GM12878 (cell line): Measurements from ENCODE around the gene ULK4.

Source experiments
- BMI1 ChIP-seq: fragments of 450-650 bp; IDR thresholded peaks from 2 replicates; pipeline ENCODE4 v1.6.1; 2016; ENCODE audit warnings: mild to moderate bottlenecking, moderate library complexity, borderline replicate concordance
- EP300 ChIP-seq, 2 experiments: fragments of 150-350 bp in 1 of 2; IDR thresholded peaks; 2 replicates each; pipeline ENCODE4 v1.6.1; 2011 to 2012; ENCODE audit warnings: low read depth in 2 of 2, low read length in 2 of 2, borderline replicate concordance in 1 of 2, improper control_type of control experiment in 1 of 2, inconsistent platforms in 1 of 2; ENCODE audit not compliant: control insufficient read depth in 1 of 2
- ETV6 ChIP-seq, 2 experiments: fragments of 450-650 bp in 1 of 2; IDR thresholded peaks in 1 of 2; conservative IDR thresholded peaks in 1 of 2; 2 replicates each; pipeline ENCODE4 v1.6.1; 2014; ENCODE audit warnings: antibody characterized with exemption in 1 of 2, borderline replicate concordance in 1 of 2, low read depth in 1 of 2, mild to moderate bottlenecking in 1 of 2, moderate library complexity in 1 of 2
- IKZF1 ChIP-seq: fragments of 450-650 bp; conservative IDR thresholded peaks from 2 replicates; pipeline ENCODE4 v1.6.1; 2017; ENCODE audit warnings: antibody characterized with exemption, mild to moderate bottlenecking
- POLR2AphosphoS2 ChIP-seq: IDR thresholded peaks from 2 replicates; pipeline ENCODE4 v1.6.1; 2011; ENCODE audit warnings: low read depth, mild to moderate bottlenecking, low read length, improper control_type of control experiment, moderate library complexity
- TCF12 ChIP-seq: IDR thresholded peaks from 2 replicates; pipeline ENCODE4 v1.6.1; 2011; ENCODE audit warnings: low read depth, mild to moderate bottlenecking, low read length
- TF ChIP-seq, protein P1 (sequence below): fragments of 450-650 bp; IDR thresholded peaks from 2 replicates; pipeline ENCODE4 v1.6.1; 2018; ENCODE audit warnings: mild to moderate bottlenecking, low read depth, moderate library complexity; ENCODE audit not compliant: partially characterized antibody
- TF ChIP-seq, protein P2 (sequence below): fragments of 450-650 bp; IDR thresholded peaks from 2 replicates; pipeline ENCODE4 v1.6.1; 2017; ENCODE audit warnings: mild to moderate bottlenecking, moderate library complexity
- TF ChIP-seq, protein P3 (sequence below), 3 experiments: IDR thresholded peaks in 2 of 3; conservative IDR thresholded peaks in 1 of 3; 2 replicates each; pipeline ENCODE4 v1.5.1; 2011; ENCODE audit warnings: low read depth in 3 of 3, low read length in 3 of 3, mild to moderate bottlenecking in 3 of 3, control low read depth in 2 of 3, moderate library complexity in 2 of 3, inconsistent platforms in 1 of 3, mixed read lengths in 1 of 3; ENCODE audit not compliant: control insufficient read depth in 2 of 3, insufficient read depth in 1 of 3; ENCODE audit errors: extremely low read depth in 1 of 3

GRCh38 chr3:41223078-41223477 lies 738.8 kb downstream of the ULK4 start:
- TF ChIP-seq TCF12, result no peak
- no peak for TF ChIP-seq BMI1
- TF ChIP-seq IKZF1, result no peak
- TF ChIP-seq, protein P1, sequence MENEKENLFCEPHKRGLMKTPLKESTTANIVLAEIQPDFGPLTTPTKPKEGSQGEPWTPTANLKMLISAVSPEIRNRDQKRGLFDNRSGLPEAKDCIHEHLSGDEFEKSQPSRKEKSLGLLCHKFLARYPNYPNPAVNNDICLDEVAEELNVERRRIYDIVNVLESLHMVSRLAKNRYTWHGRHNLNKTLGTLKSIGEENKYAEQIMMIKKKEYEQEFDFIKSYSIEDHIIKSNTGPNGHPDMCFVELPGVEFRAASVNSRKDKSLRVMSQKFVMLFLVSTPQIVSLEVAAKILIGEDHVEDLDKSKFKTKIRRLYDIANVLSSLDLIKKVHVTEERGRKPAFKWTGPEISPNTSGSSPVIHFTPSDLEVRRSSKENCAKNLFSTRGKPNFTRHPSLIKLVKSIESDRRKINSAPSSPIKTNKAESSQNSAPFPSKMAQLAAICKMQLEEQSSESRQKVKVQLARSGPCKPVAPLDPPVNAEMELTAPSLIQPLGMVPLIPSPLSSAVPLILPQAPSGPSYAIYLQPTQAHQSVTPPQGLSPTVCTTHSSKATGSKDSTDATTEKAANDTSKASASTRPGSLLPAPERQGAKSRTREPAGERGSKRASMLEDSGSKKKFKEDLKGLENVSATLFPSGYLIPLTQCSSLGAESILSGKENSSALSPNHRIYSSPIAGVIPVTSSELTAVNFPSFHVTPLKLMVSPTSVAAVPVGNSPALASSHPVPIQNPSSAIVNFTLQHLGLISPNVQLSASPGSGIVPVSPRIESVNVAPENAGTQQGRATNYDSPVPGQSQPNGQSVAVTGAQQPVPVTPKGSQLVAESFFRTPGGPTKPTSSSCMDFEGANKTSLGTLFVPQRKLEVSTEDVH, result no peak
- TF ChIP-seq, protein P2, sequence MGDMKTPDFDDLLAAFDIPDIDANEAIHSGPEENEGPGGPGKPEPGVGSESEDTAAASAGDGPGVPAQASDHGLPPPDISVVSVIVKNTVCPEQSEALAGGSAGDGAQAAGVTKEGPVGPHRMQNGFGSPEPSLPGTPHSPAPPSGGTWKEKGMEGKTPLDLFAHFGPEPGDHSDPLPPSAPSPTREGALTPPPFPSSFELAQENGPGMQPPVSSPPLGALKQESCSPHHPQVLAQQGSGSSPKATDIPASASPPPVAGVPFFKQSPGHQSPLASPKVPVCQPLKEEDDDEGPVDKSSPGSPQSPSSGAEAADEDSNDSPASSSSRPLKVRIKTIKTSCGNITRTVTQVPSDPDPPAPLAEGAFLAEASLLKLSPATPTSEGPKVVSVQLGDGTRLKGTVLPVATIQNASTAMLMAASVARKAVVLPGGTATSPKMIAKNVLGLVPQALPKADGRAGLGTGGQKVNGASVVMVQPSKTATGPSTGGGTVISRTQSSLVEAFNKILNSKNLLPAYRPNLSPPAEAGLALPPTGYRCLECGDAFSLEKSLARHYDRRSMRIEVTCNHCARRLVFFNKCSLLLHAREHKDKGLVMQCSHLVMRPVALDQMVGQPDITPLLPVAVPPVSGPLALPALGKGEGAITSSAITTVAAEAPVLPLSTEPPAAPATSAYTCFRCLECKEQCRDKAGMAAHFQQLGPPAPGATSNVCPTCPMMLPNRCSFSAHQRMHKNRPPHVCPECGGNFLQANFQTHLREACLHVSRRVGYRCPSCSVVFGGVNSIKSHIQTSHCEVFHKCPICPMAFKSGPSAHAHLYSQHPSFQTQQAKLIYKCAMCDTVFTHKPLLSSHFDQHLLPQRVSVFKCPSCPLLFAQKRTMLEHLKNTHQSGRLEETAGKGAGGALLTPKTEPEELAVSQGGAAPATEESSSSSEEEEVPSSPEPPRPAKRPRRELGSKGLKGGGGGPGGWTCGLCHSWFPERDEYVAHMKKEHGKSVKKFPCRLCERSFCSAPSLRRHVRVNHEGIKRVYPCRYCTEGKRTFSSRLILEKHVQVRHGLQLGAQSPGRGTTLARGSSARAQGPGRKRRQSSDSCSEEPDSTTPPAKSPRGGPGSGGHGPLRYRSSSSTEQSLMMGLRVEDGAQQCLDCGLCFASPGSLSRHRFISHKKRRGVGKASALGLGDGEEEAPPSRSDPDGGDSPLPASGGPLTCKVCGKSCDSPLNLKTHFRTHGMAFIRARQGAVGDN, result no peak
- no peak for TF ChIP-seq ETV6 (conservative IDR thresholded peaks at IDR 0.05 in 1 of 2, IDR thresholded peaks at IDR 0.05 in 1 of 2; ENCODE audit: borderline replicate concordance in 1 of 2, low read depth in 1 of 2)
- TF ChIP-seq, protein P3, sequence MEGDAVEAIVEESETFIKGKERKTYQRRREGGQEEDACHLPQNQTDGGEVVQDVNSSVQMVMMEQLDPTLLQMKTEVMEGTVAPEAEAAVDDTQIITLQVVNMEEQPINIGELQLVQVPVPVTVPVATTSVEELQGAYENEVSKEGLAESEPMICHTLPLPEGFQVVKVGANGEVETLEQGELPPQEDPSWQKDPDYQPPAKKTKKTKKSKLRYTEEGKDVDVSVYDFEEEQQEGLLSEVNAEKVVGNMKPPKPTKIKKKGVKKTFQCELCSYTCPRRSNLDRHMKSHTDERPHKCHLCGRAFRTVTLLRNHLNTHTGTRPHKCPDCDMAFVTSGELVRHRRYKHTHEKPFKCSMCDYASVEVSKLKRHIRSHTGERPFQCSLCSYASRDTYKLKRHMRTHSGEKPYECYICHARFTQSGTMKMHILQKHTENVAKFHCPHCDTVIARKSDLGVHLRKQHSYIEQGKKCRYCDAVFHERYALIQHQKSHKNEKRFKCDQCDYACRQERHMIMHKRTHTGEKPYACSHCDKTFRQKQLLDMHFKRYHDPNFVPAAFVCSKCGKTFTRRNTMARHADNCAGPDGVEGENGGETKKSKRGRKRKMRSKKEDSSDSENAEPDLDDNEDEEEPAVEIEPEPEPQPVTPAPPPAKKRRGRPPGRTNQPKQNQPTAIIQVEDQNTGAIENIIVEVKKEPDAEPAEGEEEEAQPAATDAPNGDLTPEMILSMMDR (IDR thresholded peaks at IDR 0.05 in 2 of 3, conservative IDR thresholded peaks at IDR 0.05 in 1 of 3; ENCODE audit: control insufficient read depth in 2 of 3, extremely low read depth in 1 of 3, insufficient read depth in 1 of 3, low read depth in 3 of 3, low read length in 3 of 3), result no peak
- no peak for TF ChIP-seq POLR2AphosphoS2
- no peak for TF ChIP-seq EP300 (IDR thresholded peaks at IDR 0.05; ENCODE audit: borderline replicate concordance in 1 of 2, control insufficient read depth in 1 of 2, low read depth in 2 of 2, low read length in 2 of 2)
